K562 (cell line): ENCODE measurements around the gene SIGLEC7. TPM values are rescaled to one million over a fixed set of nuclear protein-coding genes. Genes with fewer than 3 reads are reported as not detected.

Experiments used
- ARID2 ChIP-seq: fragments of 450-650 bp; IDR thresholded peaks from 2 replicates; pipeline ENCODE4 v1.6.1; 2017; ENCODE audit warnings: antibody characterized with exemption, mild to moderate bottlenecking
- BCOR ChIP-seq: fragments of 450-650 bp; IDR thresholded peaks from 2 replicates; pipeline ENCODE4 v1.6.1; 2016
- CBFA2T3 ChIP-seq: fragments of 450-650 bp; IDR thresholded peaks from 2 replicates; pipeline ENCODE4 v1.6.1; 2017
- CCNT2 ChIP-seq: IDR thresholded peaks from 2 replicates; pipeline ENCODE4 v1.6.1; 2011; ENCODE audit warnings: borderline replicate concordance, low read depth, mild to moderate bottlenecking, moderate library complexity, mixed read lengths, low read length; ENCODE audit not compliant: insufficient read length; ENCODE audit errors: extremely low read depth
- CTBP1 ChIP-seq: fragments of 450-650 bp; IDR thresholded peaks from 2 replicates; pipeline ENCODE4 v1.6.1; 2016; ENCODE audit warnings: borderline replicate concordance
- DNMT1 ChIP-seq: fragments of 450-650 bp; IDR thresholded peaks from 2 replicates; pipeline ENCODE4 v1.6.1; 2016; ENCODE audit warnings: antibody characterized with exemption, mild to moderate bottlenecking
- HINFP ChIP-seq: fragments of 450-650 bp; conservative IDR thresholded peaks from 2 replicates; pipeline ENCODE4 v1.6.1; 2016; ENCODE audit warnings: missing genetic modification characterization, low read depth, mild to moderate bottlenecking, control low read depth, missing compliant biosample characterization
- HLTF ChIP-seq: fragments of 450-650 bp; IDR thresholded peaks from 2 replicates; pipeline ENCODE4 v1.6.1; 2016
- IRF1 ChIP-seq: sonication (generic); formaldehyde crosslinking; IDR thresholded peaks from 2 replicates; pipeline ENCODE4 v1.8.0; 2022; ENCODE audit warnings: missing genetic modification reagents, mild to moderate bottlenecking, borderline replicate concordance
- LEF1 ChIP-seq: fragments of 450-650 bp; IDR thresholded peaks from 2 replicates; pipeline ENCODE4 v1.6.1; 2016; ENCODE audit warnings: mild to moderate bottlenecking
- MCM7 ChIP-seq, 2 experiments: fragments of 450-650 bp; IDR thresholded peaks; 2 replicates each; pipeline ENCODE4 v1.6.1; 2016 to 2018
- NFATC3 ChIP-seq: fragments of 450-650 bp; IDR thresholded peaks from 2 replicates; pipeline ENCODE4 v1.6.1; 2017; ENCODE audit warnings: mild to moderate bottlenecking
- NFIC ChIP-seq: fragments of 450-650 bp; IDR thresholded peaks from 2 replicates; pipeline ENCODE4 v1.6.1; 2017; ENCODE audit warnings: mild to moderate bottlenecking, inconsistent platforms
- PHF21A ChIP-seq: fragments of 450-650 bp; IDR thresholded peaks from 2 replicates; pipeline ENCODE4 v1.6.1; 2017; ENCODE audit warnings: low read depth, borderline replicate concordance
- PHF8 ChIP-seq: fragments of 200-600 bp; sonication (generic); IDR thresholded peaks from 2 replicates; pipeline ENCODE4 v1.6.1; 2012; ENCODE audit warnings: mixed run types, mild to moderate bottlenecking, inconsistent platforms, low read length, moderate library complexity, borderline replicate concordance
- PML ChIP-seq: IDR thresholded peaks from 2 replicates; pipeline ENCODE4 v1.6.1; 2012; ENCODE audit warnings: low read length, inconsistent platforms
- PPARD ChIP-seq: fragments of 250-450 bp; sonication (Bioruptor Pico); IDR thresholded peaks from 2 replicates; pipeline ENCODE4 v1.8.0; 2022; ENCODE audit warnings: inconsistent platforms, mild to moderate bottlenecking, moderate library complexity
- PREB ChIP-seq: sonication (generic); formaldehyde crosslinking; IDR thresholded peaks from 2 replicates; pipeline ENCODE4 v1.8.1; 2023; ENCODE audit warnings: mild to moderate bottlenecking, missing genetic modification reagents
- PYGO2 ChIP-seq: fragments of 450-650 bp; IDR thresholded peaks from 2 replicates; pipeline ENCODE4 v1.6.1; 2016; ENCODE audit warnings: mild to moderate bottlenecking, missing genetic modification characterization, moderate library complexity, missing compliant biosample characterization
- RAD21 ChIP-seq, 2 experiments: fragments of 250-450 bp in 1 of 2; fragments of 450-650 bp in 1 of 2; sonication (Bioruptor Pico) in 1 of 2; formaldehyde crosslinking in 1 of 2; IDR thresholded peaks in 1 of 2; conservative IDR thresholded peaks in 1 of 2; 2 replicates each; pipeline versions ENCODE4 v1.4.0 to v1.8.0; 2020 to 2022; ENCODE audit warnings: mild to moderate bottlenecking in 2 of 2, moderate library complexity in 1 of 2
- RAD51 ChIP-seq: fragments of 450-650 bp; IDR thresholded peaks from 2 replicates; pipeline ENCODE4 v1.7.1; 2016; ENCODE audit warnings: low read depth, mild to moderate bottlenecking, borderline replicate concordance
- RUNX1 ChIP-seq: sonication (generic); IDR thresholded peaks from 2 replicates; pipeline ENCODE4 v1.6.1; 2016; ENCODE audit warnings: antibody characterized with exemption, low read depth
- SMARCA4 ChIP-seq: fragments of 450-650 bp; IDR thresholded peaks from 2 replicates; pipeline ENCODE4 v1.6.1; 2016
- SPI1 ChIP-seq: IDR thresholded peaks from 2 replicates; pipeline ENCODE4 v1.6.1; 2011; ENCODE audit warnings: low read depth, low read length, control low read depth, borderline replicate concordance
- SUPT5H ChIP-seq: fragments of 450-650 bp; IDR thresholded peaks from 2 replicates; pipeline ENCODE4 v1.6.1; 2016
- ZBTB9 ChIP-seq: fragments of 450-650 bp; formaldehyde crosslinking; IDR thresholded peaks from 2 replicates; pipeline ENCODE4 v1.4.0; 2020; ENCODE audit warnings: mild to moderate bottlenecking, moderate library complexity
- ZNF778 ChIP-seq: fragments of 450-650 bp; formaldehyde crosslinking; IDR thresholded peaks from 2 replicates; pipeline ENCODE4 v1.4.0; 2020; ENCODE audit warnings: mild to moderate bottlenecking, moderate library complexity
- polyA plus RNA-seq, 8 experiments: library from polyadenylated mRNA; depleted of rRNA in 4 of 8; stranded (reverse) in 5 of 8; unstranded in 3 of 8; fragments of >200 nt; fragmentation: Nextera tagmentation in 2 of 8; fragmentation: Illumina TruSeq in 1 of 8; extraction: Ambion mirVana in 2 of 8; extraction: Trizol in 1 of 8; gene quantifications; 2 replicates each; pipeline versions ENCODE4 v1.2.1 to v1.2.3, GENCODE V29; 2011 to 2014; ENCODE audit warnings: inconsistent platforms in 1 of 8, missing spikeins in 1 of 8
- total RNA-seq, 7 experiments: library from RNA; depleted of rRNA in 6 of 7; stranded (reverse); fragments of >200 nt in 6 of 7; fragmentation: Illumina TruSeq in 2 of 7; extraction: Trizol in 2 of 7; gene quantifications; 2 replicates each; pipeline versions ENCODE4 v1.2.1 to v1.2.3, GENCODE V29; 2011 to 2021; ENCODE audit warnings: low replicate concordance in 1 of 7

SIGLEC7 gene
- total and polyA plus RNA-seq, 9 of the 15 experiments (the other 6 are each of a cell fraction or from before 2014, with no cell fraction given), result 0.10 to 0.12 TPM; not detected in 7

GRCh38 chr19:51187395-51188226 is 45.5 kb downstream of the SIGLEC7 start (continued):
- TF ChIP-seq CTBP1 (peak; percentile 46; the same call in 1 of the 2 replicates), PPARD (CRISPR knock-in tag) (no peak), PYGO2 (tag) (no peak), NFATC3 (no peak), HLTF (no peak), ARID2 (no peak), SMARCA4 (no peak), SUPT5H (no peak), LEF1 (no peak), PML (no peak), SPI1 (no peak), DNMT1 (no peak), IRF1 (CRISPR knock-in tag) (no peak), RAD51 (no peak), ZNF778 (no peak), CCNT2 (no peak), ZBTB9 (CRISPR knock-in tag) (no peak), CBFA2T3 (peak; percentile 83), RAD21 (CRISPR knock-in tag; conservative IDR thresholded peaks at IDR 0.05 in 1 of 2, IDR thresholded peaks at IDR 0.05 in 1 of 2) (no peak), BCOR (peak; percentile 67; the same call in 1 of the 2 replicates), PHF21A (no peak), MCM7 (IDR thresholded peaks at IDR 0.05) (no peak), PREB (CRISPR knock-in tag) (no peak), RUNX1 (no peak), PHF8 (no peak), HINFP (tag) (no peak), NFIC (peak; percentile 39)
